Neuronal stem cell (in vitro differentiated cells): ENCODE data around the gene PANK4.

ENCODE experiments used
- DNase-seq: peaks from one replicate; pipeline ENCODE4 v3.0.0-alpha.2; 2013; ENCODE audit warnings: low spot score
- H2AFZ ChIP-seq: one replicate; pipeline ENCODE4 v1.6.1; 2013; ENCODE audit warnings: mild to moderate bottlenecking, low read length, inconsistent platforms
- H2AK5ac ChIP-seq: 2 replicates; pipeline ENCODE4 v1.6.1; 2013; ENCODE audit warnings: low read depth, mild to moderate bottlenecking, inconsistent platforms, low read length, moderate library complexity, mixed read lengths
- H2BK120ac ChIP-seq: 2 replicates; pipeline ENCODE4 v1.6.1; 2013; ENCODE audit warnings: low read depth, mild to moderate bottlenecking, inconsistent platforms, low read length, moderate library complexity, mixed read lengths
- H2BK12ac ChIP-seq: one replicate; pipeline ENCODE4 v1.6.1; 2013; ENCODE audit warnings: low read length, inconsistent platforms
- H2BK15ac ChIP-seq: 2 replicates; pipeline ENCODE4 v1.6.1; 2013; ENCODE audit warnings: mild to moderate bottlenecking, low read length, inconsistent platforms, mixed read lengths
- H2BK5ac ChIP-seq: one replicate; pipeline ENCODE4 v1.6.1; 2013; ENCODE audit warnings: inconsistent platforms, mild to moderate bottlenecking, low read length, moderate library complexity
- H3K14ac ChIP-seq: one replicate; pipeline ENCODE4 v1.6.1; 2013; ENCODE audit warnings: low read length, inconsistent platforms
- H3K18ac ChIP-seq: 2 replicates; pipeline ENCODE4 v1.6.1; 2013; ENCODE audit warnings: low read length, inconsistent platforms
- H3K23ac ChIP-seq: 2 replicates; pipeline ENCODE4 v1.6.1; 2013; ENCODE audit warnings: low read depth, mild to moderate bottlenecking, mixed read lengths, low read length, inconsistent platforms; ENCODE audit not compliant: poor library complexity
- H3K27ac ChIP-seq: replicated peaks from 3 replicates; pipeline ENCODE4 v1.5.1; 2013; ENCODE audit warnings: low read length, inconsistent platforms
- H3K27me3 ChIP-seq, 3 experiments: 2 replicates each; pipeline ENCODE4 v1.6.1; 2013; ENCODE audit warnings: low read length in 3 of 3, mild to moderate bottlenecking in 2 of 3, inconsistent platforms in 1 of 3, low read depth in 1 of 3, mixed read lengths in 1 of 3, moderate library complexity in 1 of 3; ENCODE audit not compliant: control insufficient read depth in 3 of 3, insufficient read depth in 3 of 3
- H3K36me3 ChIP-seq, 2 donors: replicated peaks in 1 of 2; 2 replicates each; pipeline ENCODE4 v1.6.1; 2013; ENCODE audit warnings: low read length in 2 of 2; ENCODE audit not compliant: control insufficient read depth in 2 of 2, insufficient read depth in 2 of 2
- H3K4ac ChIP-seq: 2 replicates; pipeline ENCODE4 v1.6.1; 2013; ENCODE audit warnings: inconsistent platforms, mild to moderate bottlenecking, low read length, moderate library complexity
- H3K4me1 ChIP-seq, 2 donors: 1 replicate in 1 of 2; 2 replicates in 1 of 2; pipeline ENCODE4 v1.6.1; 2013; ENCODE audit warnings: low read length in 2 of 2, low read depth in 1 of 2; ENCODE audit not compliant: control insufficient read depth in 2 of 2, insufficient read depth in 1 of 2
- H3K4me2 ChIP-seq: one replicate; pipeline ENCODE4 v1.6.1; 2013; ENCODE audit warnings: mild to moderate bottlenecking, low read length, inconsistent platforms; ENCODE audit not compliant: insufficient read depth, poor library complexity, severe bottlenecking
- H3K4me3 ChIP-seq, 2 donors: 2 replicates each; pipeline ENCODE4 v1.5.1; 2013; ENCODE audit warnings: low read length in 2 of 2, mild to moderate bottlenecking in 2 of 2, inconsistent platforms in 1 of 2, moderate library complexity in 1 of 2
- H3K79me1 ChIP-seq: one replicate; pipeline ENCODE4 v1.6.1; 2013; ENCODE audit warnings: low read depth, mild to moderate bottlenecking, inconsistent platforms, low read length, moderate library complexity
- H3K9ac ChIP-seq: one replicate; pipeline ENCODE4 v1.6.1; 2013; ENCODE audit warnings: mild to moderate bottlenecking, low read depth, low read length, inconsistent platforms; ENCODE audit not compliant: poor library complexity
- H3K9me3 ChIP-seq, 2 donors: replicated peaks in 1 of 2; 2 replicates each; pipeline versions ENCODE3 to v1.6.1; 2013; ENCODE audit warnings: low read length in 2 of 2, mild to moderate bottlenecking in 2 of 2, inconsistent platforms in 1 of 2, low read depth in 1 of 2, mixed read lengths in 1 of 2, moderate library complexity in 1 of 2; ENCODE audit not compliant: control insufficient read depth in 2 of 2, insufficient read depth in 1 of 2
- H4K8ac ChIP-seq: one replicate; pipeline ENCODE4 v1.6.1; 2013; ENCODE audit warnings: low read depth, mild to moderate bottlenecking, inconsistent platforms, low read length, moderate library complexity
- H4K91ac ChIP-seq: one replicate; pipeline ENCODE4 v1.6.1; 2013; ENCODE audit warnings: low read length, low read depth, mild to moderate bottlenecking, inconsistent platforms; ENCODE audit not compliant: poor library complexity
- WGBS, 2 donors: extraction: QIAGEN DNeasy Blood & Tissue Kit; methylation state at CpG; one replicate each; pipeline ENCODE4 v1.1.7; 2013; ENCODE audit warnings: missing lambda C conversion rate in 2 of 2, mixed read lengths in 1 of 2; ENCODE audit not compliant: insufficient read length in 2 of 2, insufficient replicate concordance in 1 of 2; ENCODE audit errors: extremely low coverage in 2 of 2; 5-methylcytosine and 5-hydroxymethylcytosine counted together

Gene PANK4

GRCh38 chr1:2520206-2520605, 6.2 kb downstream of the PANK4 start:
- Histone ChIP-seq H3K9me3 (no peaks in the 10 kb centered on the region), H4K91ac (no peak overlapping the region), H3K4me1 (peaks cover 9 to 11% of the 10 kb centered on the region in 2 donors), H3K14ac (no peak overlapping the region), H3K18ac (no peak overlapping the region), H3K27ac (no peak overlapping the region), H2AFZ (no peak overlapping the region), H3K27me3 (no peaks in the 10 kb centered on the region), H3K9ac (no peak overlapping the region), H4K8ac (no peak overlapping the region), H2BK12ac (no peak overlapping the region), H3K4ac (no peak overlapping the region), H3K4me2 (no peak overlapping the region), H2AK5ac (no peak overlapping the region), H3K4me3 (no peak overlapping the region), H3K23ac (no peak overlapping the region), H2BK120ac (no peak overlapping the region), H2BK15ac (no peak overlapping the region), H2BK5ac (peak overlapping the region; percentile 9), H3K36me3 (peaks cover 51 to 86% of the 10 kb centered on the region in 2 donors), H3K79me1 (peaks cover 22% of the 10 kb centered on the region)
- DNase-seq, result no peak
- WGBS, 2 donors, result no CpG with 5 or more reads among the region's 20 CpGs

DNA sequence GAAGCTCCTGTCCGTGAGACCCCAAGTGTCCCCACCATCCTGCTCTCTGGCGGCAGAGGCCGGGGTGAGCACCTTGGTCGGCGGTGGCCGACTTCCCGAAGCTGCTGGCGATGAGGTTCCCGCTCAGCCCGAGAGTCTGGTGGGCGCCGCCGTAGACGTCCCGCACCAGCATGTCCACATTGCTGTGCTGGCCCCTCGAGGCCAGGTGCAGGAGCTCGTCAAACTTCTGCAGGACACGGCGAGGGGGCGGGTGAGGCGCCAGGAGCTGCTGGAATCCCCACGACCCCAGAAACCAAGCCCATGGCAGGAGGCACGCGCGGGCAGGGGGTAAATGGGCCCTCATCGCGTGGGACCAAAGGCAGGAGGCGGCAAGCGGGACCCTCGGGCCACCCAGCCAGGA, 6.7 kb downstream of the PANK4 start:
- no peak overlapping the region for H3K23ac ChIP-seq
- H2AK5ac ChIP-seq, result no peak overlapping the region
- H4K8ac ChIP-seq, result no peak overlapping the region
- H3K4me1 ChIP-seq, result peaks cover 4 to 6% of the 10 kb centered on the region in 2 donors
- H3K79me1 ChIP-seq, result peaks cover 17% of the 10 kb centered on the region
- no peak overlapping the region for H2AFZ ChIP-seq
- no CpG with 5 or more reads among the region's 30 CpGs for WGBS, 2 donors
- no peak overlapping the region for H3K4me3 ChIP-seq
- no peak overlapping the region for H2BK120ac ChIP-seq
- H3K4me2 ChIP-seq, result no peak overlapping the region
- H3K14ac ChIP-seq, result no peak overlapping the region
- no peak overlapping the region for H2BK15ac ChIP-seq
- no peak overlapping the region for H4K91ac ChIP-seq
- H3K18ac ChIP-seq, result no peak overlapping the region
- no peaks in the 10 kb centered on the region for H3K9me3 ChIP-seq
- DNase-seq, result no peak
- no peak overlapping the region for H3K27ac ChIP-seq
- no peak overlapping the region for H2BK12ac ChIP-seq
- no peak overlapping the region for H3K4ac ChIP-seq
- peaks cover 53 to 91% of the 10 kb centered on the region in 2 donors for H3K36me3 ChIP-seq
- H3K27me3 ChIP-seq, result no peaks in the 10 kb centered on the region
- H2BK5ac ChIP-seq, result peak overlapping the region; percentile 9
- H3K9ac ChIP-seq, result peak overlapping the region; percentile 38

- Histone ChIP-seq H3K18ac (no peak overlapping the region), H3K4ac (no peak overlapping the region), H3K27ac (no peak overlapping the region), H3K79me1 (peaks cover 15% of the 10 kb centered on the region), H4K8ac (no peak overlapping the region), H3K9me3 (no peaks in the 10 kb centered on the region), H3K23ac (peak overlapping the region; percentile 25), H2AFZ (no peak overlapping the region), H3K27me3 (no peaks in the 10 kb centered on the region), H3K4me2 (no peak overlapping the region), H2BK5ac (no peak overlapping the region), H3K36me3 (peaks cover 55 to 94% of the 10 kb centered on the region in 2 donors), H2BK12ac (no peak overlapping the region), H4K91ac (no peak overlapping the region), H2BK15ac (no peak overlapping the region), H2AK5ac (no peak overlapping the region), H3K14ac (no peak overlapping the region), H2BK120ac (no peak overlapping the region), H3K9ac (no peak overlapping the region), H3K4me1 (peaks cover 0 to 1% of the 10 kb centered on the region in 2 donors), H3K4me3 (no peak overlapping the region)
- no peak for DNase-seq
- no CpG with 5 or more reads among the region's 25 CpGs for WGBS, 2 donors
These were observed 7.2 kb downstream of the PANK4 start for GRCh38 chr1:2519029-2519685.

- peak overlapping the region; percentile 10 for H2BK12ac ChIP-seq
- H3K79me1 ChIP-seq, result peaks cover 17% of the 10 kb centered on the region
- H4K91ac ChIP-seq, result no peak overlapping the region
- no peaks in the 10 kb centered on the region for H3K27me3 ChIP-seq
- no peak overlapping the region for H2BK15ac ChIP-seq
- no peaks in the 10 kb centered on the region for H3K4me1 ChIP-seq
- no peak overlapping the region for H3K14ac ChIP-seq
- H3K4ac ChIP-seq, result no peak overlapping the region
- no peak overlapping the region for H3K18ac ChIP-seq
- DNase-seq, result no peak
- no peak overlapping the region for H3K4me2 ChIP-seq
- no peaks in the 10 kb centered on the region for H3K9me3 ChIP-seq
- H4K8ac ChIP-seq, result no peak overlapping the region
- no peak overlapping the region for H3K27ac ChIP-seq
- H2AFZ ChIP-seq, result no peak overlapping the region
- H3K4me3 ChIP-seq, result no peak overlapping the region
- peaks cover 62 to 96% of the 10 kb centered on the region in 2 donors for H3K36me3 ChIP-seq
- peak overlapping the region; percentile 25 for H3K23ac ChIP-seq
- H2BK5ac ChIP-seq, result no peak overlapping the region
- H3K9ac ChIP-seq, result no peak overlapping the region
- no CpG with 5 or more reads among the region's 26 CpGs for WGBS, 2 donors
- H2BK120ac ChIP-seq, result no peak overlapping the region
- H2AK5ac ChIP-seq, result no peak overlapping the region
These were observed 7.9 kb downstream of the PANK4 start for GRCh38 chr1:2518528-2518927.
